ENCODE results near the gene SERPINB7. TPM values are rescaled to one million over a fixed set of nuclear protein-coding genes. Genes with fewer than 3 reads are reported as not detected.

SERPINB7 gene
- polyA plus RNA-seq, 1 donor (not counting 4 experiments of a cell fraction or from before 2014, with no cell fraction given), result 408 TPM

DNA sequence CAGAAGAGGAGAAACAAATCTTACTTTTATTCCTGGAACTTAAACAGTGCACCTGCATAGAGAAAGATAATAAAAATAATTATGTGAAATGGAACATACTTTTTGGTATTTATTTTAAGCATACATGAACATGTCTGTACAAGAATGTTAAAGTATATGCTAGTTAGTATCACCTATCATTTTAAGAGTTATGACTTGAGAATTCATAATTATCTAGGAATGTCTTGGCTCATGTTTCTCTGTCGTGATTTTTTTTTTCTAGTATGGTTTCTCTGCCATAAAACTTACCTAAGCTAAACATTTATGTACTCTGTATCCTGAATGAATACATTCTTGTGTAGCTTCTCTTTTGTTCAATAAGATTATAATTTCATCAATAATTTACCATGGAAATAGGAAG, 4.2 kb downstream of the SERPINB7 start:
- H3K27ac ChIP-seq (ENCODE audit: control insufficient read depth, insufficient read depth, low read length), result peak overlapping the region; percentile 90
- no peak for FAIRE-seq
- peak overlapping the region; percentile 56 to 65 (median 64) for H3K4me3 ChIP-seq (ENCODE audit: control insufficient read depth in 2 of 3, extremely low read depth in 1 of 3, insufficient read depth in 2 of 3, low read depth in 1 of 3, low read length in 3 of 3)

DNA sequence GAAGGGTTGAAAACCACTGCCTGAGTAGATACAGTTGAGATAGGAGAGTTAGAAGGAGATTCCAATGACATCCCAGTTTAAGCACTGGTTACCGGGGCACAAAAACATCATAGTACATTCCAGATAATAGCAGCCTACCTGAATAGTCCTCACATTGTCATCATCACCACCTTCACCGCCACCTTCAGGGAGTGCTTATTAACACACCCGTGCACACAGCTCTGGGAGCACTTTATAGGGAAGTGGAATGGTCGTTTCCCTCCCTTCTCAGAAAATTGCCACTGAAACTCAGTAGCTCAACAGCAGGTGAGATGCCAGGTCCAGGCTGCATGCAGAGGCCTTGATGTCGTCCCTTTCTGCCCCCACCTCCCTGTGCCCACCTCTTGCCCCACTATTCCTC, 8.2 kb downstream of the SERPINB7 start:
- H3K4me1 ChIP-seq (ENCODE audit: control insufficient read depth, extremely low read depth, insufficient read depth, low read length), result peaks cover 48% of the 10 kb centered on the region

More for the DNA sequence above, 4.2 kb downstream of the SERPINB7 start:
- H3K36me3 ChIP-seq (ENCODE audit: control insufficient read depth in 2 of 2, extremely low read depth in 1 of 2, insufficient read depth in 2 of 2, low read length in 2 of 2), result peaks cover 5 to 6% of the 10 kb centered on the region in 2 experiments
- no peaks in the 10 kb centered on the region for H3K27me3 ChIP-seq (ENCODE audit: control insufficient read depth, extremely low read depth, insufficient read depth, low read length)
- H3K9me1 ChIP-seq (ENCODE audit: control insufficient read depth, extremely low read depth, insufficient read depth, low read length), result no peaks in the 10 kb centered on the region
- no peak overlapping the region for H2AFZ ChIP-seq (ENCODE audit: control insufficient read depth, low read length)
- TF ChIP-seq EZH2 (IDR thresholded peaks at IDR 0.05; ENCODE audit: low read length), result no peak
- TF ChIP-seq, protein P1, sequence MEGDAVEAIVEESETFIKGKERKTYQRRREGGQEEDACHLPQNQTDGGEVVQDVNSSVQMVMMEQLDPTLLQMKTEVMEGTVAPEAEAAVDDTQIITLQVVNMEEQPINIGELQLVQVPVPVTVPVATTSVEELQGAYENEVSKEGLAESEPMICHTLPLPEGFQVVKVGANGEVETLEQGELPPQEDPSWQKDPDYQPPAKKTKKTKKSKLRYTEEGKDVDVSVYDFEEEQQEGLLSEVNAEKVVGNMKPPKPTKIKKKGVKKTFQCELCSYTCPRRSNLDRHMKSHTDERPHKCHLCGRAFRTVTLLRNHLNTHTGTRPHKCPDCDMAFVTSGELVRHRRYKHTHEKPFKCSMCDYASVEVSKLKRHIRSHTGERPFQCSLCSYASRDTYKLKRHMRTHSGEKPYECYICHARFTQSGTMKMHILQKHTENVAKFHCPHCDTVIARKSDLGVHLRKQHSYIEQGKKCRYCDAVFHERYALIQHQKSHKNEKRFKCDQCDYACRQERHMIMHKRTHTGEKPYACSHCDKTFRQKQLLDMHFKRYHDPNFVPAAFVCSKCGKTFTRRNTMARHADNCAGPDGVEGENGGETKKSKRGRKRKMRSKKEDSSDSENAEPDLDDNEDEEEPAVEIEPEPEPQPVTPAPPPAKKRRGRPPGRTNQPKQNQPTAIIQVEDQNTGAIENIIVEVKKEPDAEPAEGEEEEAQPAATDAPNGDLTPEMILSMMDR (optimal IDR thresholded peaks at IDR 0.05 in 1 of 3, IDR thresholded peaks at IDR 0.05 in 1 of 3, conservative IDR thresholded peaks at IDR 0.05 in 1 of 3; ENCODE audit: extremely low read depth in 1 of 3, insufficient read depth in 2 of 3, low read length in 3 of 3), result no peak
- no peak for DNase-seq (ENCODE audit: low read depth, low spot score)
- peaks cover 60% of the 10 kb centered on the region for H3K4me1 ChIP-seq (ENCODE audit: control insufficient read depth, extremely low read depth, insufficient read depth, low read length)
- no peaks in the 10 kb centered on the region for H3K9me3 ChIP-seq (ENCODE audit: control insufficient read depth, low read depth, low read length)
- dilution Hi-C loops (cut with MboI; ENCODE audit: extremely low pct_ligation_motif_present, low sequenced_read_pairs), result no loop called here
- peak overlapping the region; percentile 90 for H3K4me2 ChIP-seq (ENCODE audit: control insufficient read depth, extremely low read depth, insufficient read depth, low read depth, low read length)
- H3K9ac ChIP-seq (ENCODE audit: control insufficient read depth, extremely low read depth, insufficient read depth, low read length), result peak overlapping the region; percentile 73
- peaks cover 57% of the 10 kb centered on the region for H3K79me2 ChIP-seq (ENCODE audit: control insufficient read depth, insufficient read depth, low read length)
- H4K20me1 ChIP-seq (ENCODE audit: control insufficient read depth, extremely low read depth, insufficient read depth, low read length), result no peaks in the 10 kb centered on the region

More for the DNA sequence above, 8.2 kb downstream of the SERPINB7 start:
- Histone ChIP-seq H2AFZ (ENCODE audit: control insufficient read depth, low read length) (no peak overlapping the region), H3K9ac (ENCODE audit: control insufficient read depth, extremely low read depth, insufficient read depth, low read length) (no peak overlapping the region), H3K9me3 (ENCODE audit: control insufficient read depth, low read depth, low read length) (no peaks in the 10 kb centered on the region), H3K27me3 (ENCODE audit: control insufficient read depth, extremely low read depth, insufficient read depth, low read length) (no peaks in the 10 kb centered on the region), H3K4me2 (ENCODE audit: control insufficient read depth, extremely low read depth, insufficient read depth, low read depth, low read length) (peak overlapping the region; percentile 78), H4K20me1 (ENCODE audit: control insufficient read depth, extremely low read depth, insufficient read depth, low read length) (no peaks in the 10 kb centered on the region), H3K4me3 (ENCODE audit: control insufficient read depth in 2 of 3, extremely low read depth in 1 of 3, insufficient read depth in 2 of 3, low read depth in 1 of 3, low read length in 3 of 3) (peak overlapping the region in 1 of 3 experiments; percentile 18), H3K79me2 (ENCODE audit: control insufficient read depth, insufficient read depth, low read length) (peaks cover 46% of the 10 kb centered on the region), H3K36me3 (ENCODE audit: control insufficient read depth in 2 of 2, extremely low read depth in 1 of 2, insufficient read depth in 2 of 2, low read length in 2 of 2) (peaks cover 6 to 11% of the 10 kb centered on the region in 2 experiments), H3K9me1 (ENCODE audit: control insufficient read depth, extremely low read depth, insufficient read depth, low read length) (no peaks in the 10 kb centered on the region), H3K27ac (ENCODE audit: control insufficient read depth, insufficient read depth, low read length) (peak overlapping the region; percentile 35)
- dilution Hi-C loops (cut with MboI; ENCODE audit: extremely low pct_ligation_motif_present, low sequenced_read_pairs), result no loop called here
- DNase-seq (ENCODE audit: low read depth, low spot score) (no peak), FAIRE-seq (peak; percentile 92)
- TF ChIP-seq, protein P1 (optimal IDR thresholded peaks at IDR 0.05 in 1 of 3, IDR thresholded peaks at IDR 0.05 in 1 of 3, conservative IDR thresholded peaks at IDR 0.05 in 1 of 3; ENCODE audit: extremely low read depth in 1 of 3, insufficient read depth in 2 of 3, low read length in 3 of 3), result peak; percentile 41 to 78 (median 77)
- no peak for TF ChIP-seq EZH2 (IDR thresholded peaks at IDR 0.05; ENCODE audit: low read length)

Measured in keratinocyte (primary cell).